ENCODE data around the gene AKAP3.

DNA sequence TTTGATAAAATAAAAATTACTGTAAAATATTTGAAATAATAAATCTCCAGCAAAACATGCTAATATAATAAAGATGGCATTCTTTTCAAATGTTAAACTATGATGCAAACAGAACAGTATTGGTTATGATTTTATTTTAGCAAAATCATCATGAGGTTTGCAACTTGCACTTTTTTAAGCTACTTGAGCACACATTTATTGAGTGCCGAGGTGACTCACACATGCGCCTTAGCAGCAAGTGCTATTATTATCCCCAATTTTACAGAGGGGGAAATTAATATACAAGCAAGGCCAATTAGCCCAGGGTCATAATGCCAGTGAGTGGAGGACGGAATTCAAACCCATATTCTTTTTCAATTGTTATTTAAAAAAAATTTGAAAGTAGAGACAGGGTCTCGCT is 79.6 kb downstream of the AKAP3 start:
- TF ChIP-seq, protein P1, sequence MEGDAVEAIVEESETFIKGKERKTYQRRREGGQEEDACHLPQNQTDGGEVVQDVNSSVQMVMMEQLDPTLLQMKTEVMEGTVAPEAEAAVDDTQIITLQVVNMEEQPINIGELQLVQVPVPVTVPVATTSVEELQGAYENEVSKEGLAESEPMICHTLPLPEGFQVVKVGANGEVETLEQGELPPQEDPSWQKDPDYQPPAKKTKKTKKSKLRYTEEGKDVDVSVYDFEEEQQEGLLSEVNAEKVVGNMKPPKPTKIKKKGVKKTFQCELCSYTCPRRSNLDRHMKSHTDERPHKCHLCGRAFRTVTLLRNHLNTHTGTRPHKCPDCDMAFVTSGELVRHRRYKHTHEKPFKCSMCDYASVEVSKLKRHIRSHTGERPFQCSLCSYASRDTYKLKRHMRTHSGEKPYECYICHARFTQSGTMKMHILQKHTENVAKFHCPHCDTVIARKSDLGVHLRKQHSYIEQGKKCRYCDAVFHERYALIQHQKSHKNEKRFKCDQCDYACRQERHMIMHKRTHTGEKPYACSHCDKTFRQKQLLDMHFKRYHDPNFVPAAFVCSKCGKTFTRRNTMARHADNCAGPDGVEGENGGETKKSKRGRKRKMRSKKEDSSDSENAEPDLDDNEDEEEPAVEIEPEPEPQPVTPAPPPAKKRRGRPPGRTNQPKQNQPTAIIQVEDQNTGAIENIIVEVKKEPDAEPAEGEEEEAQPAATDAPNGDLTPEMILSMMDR (IDR thresholded peaks at IDR 0.05) = no peak
- TF ChIP-seq POLR2A (IDR thresholded peaks at IDR 0.05) = no peak

Measured in thyroid gland (tissue), 4 donors.